Panc1 (cell line): ENCODE data around the gene ELMO1. TPM values are rescaled to one million over a fixed set of nuclear protein-coding genes. Genes with fewer than 3 reads are reported as not detected.

Experiments
- ATAC-seq: fragments of 200-7000 bp; cut with Tn5 transposase; 2 replicates; pipeline ENCODE4 v1.9.1; 2020; ENCODE audit warnings: mild to moderate bottlenecking, moderate library complexity
- BruUV-seq: library from RNA; stranded (reverse); fragments of 400-500 nt; replicated peaks from 2 replicates; lab custom pipeline; 2021; lab: Mats Ljungman, UMichigan
- CTCF ChIA-PET: fragments of 300-600 bp; sonication (Branson Sonifier 250); formaldehyde crosslinking; loops from one replicate; lab custom pipeline; 2022; ENCODE audit warnings: antibody characterized with exemption; lab: Charles Lee
- POLR2A ChIA-PET: fragments of 300-600 bp; sonication (Branson Sonifier 250); formaldehyde crosslinking; loops from one replicate; lab custom pipeline; 2022; ENCODE audit warnings: antibody characterized with exemption; lab: Charles Lee
- DNase-seq: peaks from one replicate; pipeline ENCODE4 v3.0.0-alpha.2; 2010; ENCODE audit warnings: low read depth, low spot score
- H3K27ac ChIP-seq: 2 replicates; pipeline ENCODE4 v1.5.1; 2011; ENCODE audit warnings: mild to moderate bottlenecking, low read length, inconsistent platforms
- H3K27me3 ChIP-seq: fragments of 200-500 bp; sonication (Bioruptor generic); 2 replicates; pipeline ENCODE4 v1.6.0; 2014; ENCODE audit warnings: low read length, inconsistent platforms; ENCODE audit not compliant: control insufficient read depth, insufficient read depth
- H3K36me3 ChIP-seq: fragments of 200-500 bp; sonication (Bioruptor generic); 2 replicates; pipeline ENCODE4 v1.5.1; 2014; ENCODE audit warnings: inconsistent platforms, mild to moderate bottlenecking, low read length, moderate library complexity; ENCODE audit not compliant: control insufficient read depth, insufficient read depth
- H3K4me1 ChIP-seq: 2 replicates; pipeline ENCODE4 v1.5.1; 2011; ENCODE audit warnings: inconsistent platforms, mild to moderate bottlenecking, low read length, moderate library complexity; ENCODE audit not compliant: control insufficient read depth, insufficient read depth
- H3K4me3 ChIP-seq, 2 experiments: 2 replicates each; pipeline ENCODE4 v1.5.1; 2011 to 2012; ENCODE audit warnings: low read depth in 2 of 2, low read length in 2 of 2, mild to moderate bottlenecking in 2 of 2, inconsistent platforms in 1 of 2, moderate library complexity in 1 of 2
- H3K9me3 ChIP-seq: fragments of 200-500 bp; sonication (Bioruptor generic); 2 replicates; pipeline ENCODE4 v1.5.1; 2014; ENCODE audit warnings: low read depth, mild to moderate bottlenecking, inconsistent platforms, low read length, moderate library complexity; ENCODE audit not compliant: control insufficient read depth, insufficient read depth
- CTCF ChIP-seq: fragments of 450-650 bp; IDR thresholded peaks from 2 replicates; pipeline ENCODE4 v1.5.1; 2017; ENCODE audit warnings: mild to moderate bottlenecking
- POLR2AphosphoS5 ChIP-seq: IDR thresholded peaks from 2 replicates; pipeline ENCODE4 v1.6.1; 2012; ENCODE audit warnings: mild to moderate bottlenecking, low read depth, low read length, moderate library complexity
- REST ChIP-seq, 2 experiments: IDR thresholded peaks; 2 replicates each; pipeline ENCODE4 v1.6.1; 2011 to 2012; ENCODE audit warnings: low read depth in 2 of 2, control low read depth in 1 of 2, low read length in 1 of 2, mild to moderate bottlenecking in 1 of 2, moderate library complexity in 1 of 2; ENCODE audit not compliant: insufficient read depth in 1 of 2
- SIN3A ChIP-seq: IDR thresholded peaks from 2 replicates; pipeline ENCODE4 v1.6.1; 2012; ENCODE audit warnings: low read depth, mild to moderate bottlenecking, low read length, moderate library complexity, borderline replicate concordance; ENCODE audit not compliant: insufficient read depth
- TCF7L2 ChIP-seq: IDR thresholded peaks from 2 replicates; pipeline ENCODE4 v1.6.1; 2011; ENCODE audit warnings: mild to moderate bottlenecking, low read depth, low read length, inconsistent platforms
- in situ Hi-C: cut with HindIII; loops from 2 replicates; pipeline ENCODE4 v1.10.0; 2016; ENCODE audit warnings: low sequenced_read_pairs, low pct_unique_long_range_greater_than_20kb
- intact Hi-C: fragments of 100-400 bp; cut with micrococcal nuclease; formaldehyde crosslinking; loops from one replicate; pipeline ENCODE4 v1.10.0; 2022; ENCODE audit not compliant: unreplicated experiment
- total RNA-seq: library from RNA; stranded (reverse); gene quantifications from one replicate; pipeline ENCODE4 v1.2.1, GENCODE V29; 2021; ENCODE audit not compliant: unreplicated experiment

ELMO1 gene
- total RNA-seq, 1 experiment from 2014 or later = 0.80 TPM

GRCh38 chr7:37391791-37392672, 56.6 kb downstream of the ELMO1 start:
- TF ChIP-seq SIN3A = no peak
- TF ChIP-seq CTCF = no peak
- TF ChIP-seq POLR2AphosphoS5 = no peak
- no peak for TF ChIP-seq REST (IDR thresholded peaks at IDR 0.05; ENCODE audit: insufficient read depth in 1 of 2, low read depth in 2 of 2, low read length in 1 of 2)
- no peak for TF ChIP-seq TCF7L2
- ATAC-seq = no peak
- DNase-seq = no peak
- no peaks in the 10 kb centered on the region for H3K9me3 ChIP-seq
- CTCF ChIA-PET = no interaction called here
- H3K27me3 ChIP-seq = peaks cover 5% of the 10 kb centered on the region; the same call in 1 of the 2 replicates
- no peaks in the 10 kb centered on the region for H3K4me1 ChIP-seq
- in situ Hi-C loops = no loop called here
- no peak overlapping the region for H3K27ac ChIP-seq
- intact Hi-C loops = no loop called here
- no peak overlapping the region for H3K4me3 ChIP-seq
- POLR2A ChIA-PET = no interaction called here
- no TSS peak for BruUV-seq
- H3K36me3 ChIP-seq = no peaks in the 10 kb centered on the region

GRCh38 chr7:37390114-37390513, 58.5 kb downstream of the ELMO1 start:
- Histone ChIP-seq H3K4me3 (no peak overlapping the region), H3K4me1 (no peaks in the 10 kb centered on the region), H3K27ac (no peak overlapping the region), H3K9me3 (no peaks in the 10 kb centered on the region), H3K36me3 (no peaks in the 10 kb centered on the region), H3K27me3 (peaks cover 2% of the 10 kb centered on the region; the same call in 1 of the 2 replicates)
- DNase-seq (no peak), ATAC-seq (no peak)
- ChIA-PET POLR2A (no interaction called here), CTCF (no interaction called here)
- TF ChIP-seq TCF7L2 (no peak), SIN3A (no peak), POLR2AphosphoS5 (no peak), CTCF (no peak)
- in situ Hi-C loops (no loop called here), intact Hi-C loops (no loop called here)
- no TSS peak for BruUV-seq
